Muscle of arm (tissue), 12 donors: ENCODE data around the gene NCAPG2. TPM values are rescaled to one million over a fixed set of nuclear protein-coding genes. Genes with fewer than 3 reads are reported as not detected.
A peak's percentile ranks its signal among the peaks of the same experiment; 100 is the strongest.
"Not testable (repeated sequence)": the region's sequence is repeated elsewhere in the genome, so short reads cannot be mapped to it uniquely, and the experiment has no call there.

Experiments
- DNase-seq: peaks from one replicate; pipeline ENCODE4 v3.0.0-alpha.2; 2013
- polyA plus RNA-seq, 12 donors: library from polyadenylated mRNA; unstranded; fragments of 120-200 nt; gene quantifications; one replicate each; pipeline ENCODE4 v1.2.1, GENCODE V29; 2013; ENCODE audit not compliant: insufficient read length in 12 of 12

The NCAPG2 gene
- polyA plus RNA-seq, 12 donors, result 10.1 to 20.7 (median 15.1) TPM; not detected in 1

DNA sequence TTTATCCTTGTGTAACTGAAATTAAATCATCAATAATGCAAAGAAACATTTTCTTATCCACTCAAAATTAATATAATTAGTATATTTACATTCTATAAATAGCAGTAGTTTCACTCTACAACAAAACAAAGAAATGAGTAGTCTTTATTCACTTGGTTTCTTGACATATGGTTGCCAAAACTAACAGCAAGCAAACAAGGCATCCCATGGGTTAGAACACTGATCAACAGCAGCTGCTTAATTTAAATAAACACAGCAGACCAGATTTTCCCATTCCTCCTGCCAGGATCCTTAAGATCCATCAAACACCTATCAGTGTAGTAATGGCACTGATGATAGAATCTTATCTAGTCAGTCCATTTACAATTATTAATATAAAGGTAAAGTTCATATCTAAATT, 22.1 kb downstream of the NCAPG2 start:
- DNase-seq, result no peak

- DNase-seq, result no peak
These were observed 23.9 kb downstream of the NCAPG2 start for GRCh38 chr7:158680754-158681153.

- no peak for DNase-seq
These were observed 27.7 kb downstream of the NCAPG2 start for GRCh38 chr7:158676906-158677305.

GRCh38 chr7:158676171-158676840, 28.3 kb downstream of the NCAPG2 start:
- no peak for DNase-seq

GRCh38 chr7:158672975-158673374, 31.6 kb downstream of the NCAPG2 start:
- no peak for DNase-seq

DNA sequence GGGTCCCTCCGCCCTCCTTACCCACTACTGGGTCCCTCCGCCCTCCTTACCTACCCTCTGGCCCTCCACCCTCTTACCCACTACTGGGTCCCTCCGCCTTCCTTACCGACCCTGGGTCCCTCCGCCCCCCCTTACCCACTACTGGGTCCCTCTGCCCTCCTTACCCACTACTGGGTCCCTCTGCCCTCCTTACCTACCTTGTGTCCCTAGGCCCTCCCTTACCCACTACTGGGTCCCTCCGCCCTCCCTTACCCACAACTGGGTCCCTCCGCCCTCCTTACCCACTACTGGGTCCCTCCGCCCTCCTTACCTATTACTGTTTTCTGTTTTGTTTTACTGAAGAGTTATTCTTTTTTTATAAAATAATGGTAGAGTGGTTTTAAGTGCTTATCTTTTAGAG, 36.5 kb downstream of the NCAPG2 start:
- not testable (repeated sequence) for DNase-seq

GRCh38 chr7:158666966-158667678, 37.5 kb downstream of the NCAPG2 start:
- DNase-seq, result not testable (repeated sequence)

- DNase-seq, result no peak
These were observed 38.2 kb downstream of the NCAPG2 start for GRCh38 chr7:158666401-158666800.

- DNase-seq, result no peak
These were observed 40.2 kb downstream of the NCAPG2 start for GRCh38 chr7:158664406-158664805.

GRCh38 chr7:158663428-158663741, 41.2 kb downstream of the NCAPG2 start:
- DNase-seq, result no peak

GRCh38 chr7:158662610-158663427, 41.8 kb downstream of the NCAPG2 start:
- DNase-seq, result no peak

GRCh38 chr7:158658475-158658874, 46.1 kb downstream of the NCAPG2 start:
- DNase-seq, result no peak

DNA sequence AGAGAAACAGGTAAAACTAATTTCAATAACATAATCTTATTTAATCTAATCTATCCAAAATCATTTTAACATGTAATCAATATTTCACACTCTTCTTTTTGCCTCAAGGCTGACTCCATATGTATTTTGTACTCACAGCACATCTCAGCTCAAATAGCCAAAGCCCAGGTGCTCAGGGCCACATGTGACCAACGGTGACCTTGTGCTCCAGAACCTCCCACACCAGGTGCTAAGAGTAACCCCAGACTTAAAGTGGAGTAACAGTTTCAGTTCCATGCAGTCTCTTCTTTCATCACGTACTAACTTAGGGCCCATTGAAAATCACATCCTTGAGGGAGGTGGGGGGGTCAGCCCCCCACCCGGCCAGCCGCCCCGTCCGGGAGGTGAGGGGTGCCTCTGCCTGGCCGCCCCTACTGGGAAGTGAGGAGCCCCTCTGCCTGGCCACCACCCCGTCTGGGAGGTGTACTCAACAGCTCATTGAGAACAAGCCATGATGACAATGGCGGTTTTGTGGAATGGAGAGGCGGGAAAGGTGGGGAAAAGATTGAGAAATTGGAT, 47.3 kb downstream of the NCAPG2 start:
- DNase-seq, result no peak

DNA sequence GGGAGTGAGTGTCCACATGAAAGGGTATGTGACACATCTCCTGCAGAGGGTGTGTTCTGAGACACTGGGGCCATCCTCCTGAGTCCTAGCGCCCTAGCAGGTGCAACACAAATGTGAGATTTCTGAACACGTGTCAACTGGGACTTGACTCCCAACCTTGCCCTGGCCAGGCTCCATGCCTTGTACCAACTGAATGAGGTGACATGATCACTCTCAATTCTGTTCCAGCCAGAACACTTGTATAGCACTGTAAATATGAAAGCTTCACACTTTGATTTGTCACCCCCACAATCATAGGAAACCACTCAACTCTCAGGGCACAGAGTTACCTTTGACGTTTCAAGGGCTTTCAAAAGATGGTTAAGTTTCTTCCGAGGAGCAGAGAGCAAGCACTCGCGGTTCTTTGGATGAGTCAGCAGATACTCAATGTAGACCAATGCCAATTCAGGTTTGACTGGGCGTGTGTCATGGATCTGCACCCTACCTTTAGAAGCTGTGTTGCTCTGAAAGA, 48.6 kb downstream of the NCAPG2 start:
- no peak for DNase-seq

- no peak for DNase-seq
These were observed 49.1 kb downstream of the NCAPG2 start for GRCh38 chr7:158655507-158655906.

- DNase-seq, result no peak
These were observed 52.5 kb downstream of the NCAPG2 start for GRCh38 chr7:158651968-158652565.

DNA sequence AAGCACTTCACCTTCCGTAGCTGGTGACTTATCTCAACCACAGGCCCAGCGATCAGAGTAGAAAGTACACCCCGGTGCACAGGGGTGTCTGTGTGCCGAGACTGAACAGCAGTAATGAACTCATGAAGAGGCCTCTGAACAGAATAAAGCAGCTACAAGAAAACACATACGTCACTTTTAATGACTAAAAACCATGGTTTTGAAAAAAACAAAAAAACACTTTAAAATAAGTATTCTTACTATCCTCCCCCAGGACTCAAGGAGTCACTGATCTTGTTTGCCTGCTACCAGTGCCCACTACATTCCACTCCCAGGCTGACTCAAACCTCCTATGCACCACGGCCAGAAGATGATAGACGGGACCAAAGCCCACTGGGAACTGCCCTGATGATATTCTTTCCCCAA, 53.8 kb downstream of the NCAPG2 start:
- DNase-seq, result no peak

DNA sequence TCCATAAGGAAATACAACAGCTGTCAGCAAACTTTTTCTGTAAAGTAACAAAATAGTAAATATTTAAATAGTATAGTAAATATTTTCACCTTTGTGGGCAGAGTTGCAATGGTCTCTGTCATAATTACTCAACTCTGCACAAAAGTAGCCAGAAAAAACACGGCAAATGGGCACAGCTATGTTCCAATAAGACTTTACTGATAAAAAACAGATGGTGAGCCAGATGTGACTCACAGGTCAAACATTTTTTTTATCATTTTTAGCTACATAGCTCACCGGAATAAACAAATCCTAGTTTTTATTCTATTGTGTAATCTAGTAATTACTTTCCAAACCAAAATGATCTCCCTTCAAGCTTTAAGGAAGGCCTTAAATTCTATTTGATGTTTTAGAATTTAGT, 55.3 kb downstream of the NCAPG2 start:
- DNase-seq, result peak; percentile 13

DNA sequence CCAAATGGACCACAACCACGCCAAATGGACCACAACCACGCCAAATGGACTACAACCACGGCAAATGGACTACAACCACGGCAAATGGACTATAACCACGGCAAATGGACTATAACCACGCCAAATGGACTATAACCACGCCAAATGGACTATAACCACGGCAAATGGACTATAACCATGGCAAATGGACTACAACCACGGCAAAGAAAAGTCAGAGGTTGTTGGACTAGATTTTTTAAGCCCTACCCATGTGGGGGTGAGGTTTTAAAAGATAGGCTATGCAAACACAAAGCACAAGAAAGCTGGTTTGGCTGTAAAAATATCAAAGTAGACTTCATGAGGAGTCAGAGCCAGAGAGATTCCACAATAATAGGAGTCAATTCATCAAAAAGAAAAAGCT, 55.8 kb downstream of the NCAPG2 start:
- no peak for DNase-seq

- no peak for DNase-seq
These were observed 56.4 kb downstream of the NCAPG2 start for GRCh38 chr7:158648168-158648567.

DNA sequence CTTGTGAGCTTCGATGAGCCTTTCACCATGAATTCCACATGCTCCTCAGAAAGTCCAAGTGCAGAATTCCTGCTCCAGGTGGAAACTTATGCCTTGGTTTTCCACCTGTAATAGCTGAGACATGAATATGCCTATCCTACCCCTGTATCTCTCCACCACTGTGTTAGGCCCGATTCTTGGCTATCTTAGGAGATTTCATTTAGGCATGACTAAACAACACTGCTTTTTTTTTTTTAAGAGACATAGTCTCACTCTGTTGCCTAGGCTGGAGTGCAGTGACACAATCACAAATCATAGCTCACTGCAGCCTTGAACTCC, 57.2 kb downstream of the NCAPG2 start:
- DNase-seq, result no peak
